OCI-LY1 (cell line): Measurements from ENCODE around the gene RARRES2.

Experiments
- CTCF ChIP-seq: fragments of 200-600 bp; sonication (generic), shearing (Covaris generic); IDR thresholded peaks from 2 replicates; pipeline ENCODE4 v1.5.1; 2017; ENCODE audit warnings: mild to moderate bottlenecking, antibody characterized with exemption, low read length, moderate library complexity, mixed read lengths
- EZH2 ChIP-seq: fragments of 200-600 bp; sonication (generic), shearing (Covaris generic); IDR thresholded peaks from 2 replicates; pipeline ENCODE4 v1.8.0; 2017; ENCODE audit warnings: borderline replicate concordance, mixed run types, mild to moderate bottlenecking, antibody characterized with exemption, low read length, moderate library complexity, mixed read lengths

GRCh38 chr7:150325901-150326300 lies 15.5 kb downstream of the RARRES2 start:
- TF ChIP-seq CTCF = no peak
- TF ChIP-seq EZH2 = no peak
